HG03280 (cell line): ENCODE data around the gene CD44.

Experiments
- ATAC-seq: cut with Tn5 transposase; IDR thresholded peaks from one replicate; pipeline ENCODE4 v1.9.1; 2021; ENCODE audit warnings: mild to moderate bottlenecking, moderate library complexity; ENCODE audit not compliant: unreplicated experiment

The CD44 gene

DNA sequence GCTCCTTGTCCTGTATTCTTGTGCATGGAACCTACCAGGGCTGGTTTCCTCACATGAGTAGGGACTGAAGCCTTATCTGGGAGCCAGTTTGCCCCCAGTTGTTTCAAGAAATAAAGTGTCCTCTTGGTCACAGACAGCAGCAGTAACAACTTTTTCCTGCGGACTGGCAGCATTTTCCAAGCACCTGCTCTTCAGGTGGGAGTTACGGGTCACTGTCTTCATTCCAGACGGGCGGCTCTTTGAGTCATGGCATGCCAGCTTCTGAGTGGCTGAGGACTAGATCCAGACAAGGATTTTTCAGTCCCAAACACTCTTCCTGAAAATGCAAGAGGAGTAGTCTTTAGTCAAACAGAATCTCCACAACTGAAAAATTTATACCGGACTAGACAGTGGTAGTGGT lies 2.7 kb upstream of the CD44 start:
- ATAC-seq = no peak

DNA sequence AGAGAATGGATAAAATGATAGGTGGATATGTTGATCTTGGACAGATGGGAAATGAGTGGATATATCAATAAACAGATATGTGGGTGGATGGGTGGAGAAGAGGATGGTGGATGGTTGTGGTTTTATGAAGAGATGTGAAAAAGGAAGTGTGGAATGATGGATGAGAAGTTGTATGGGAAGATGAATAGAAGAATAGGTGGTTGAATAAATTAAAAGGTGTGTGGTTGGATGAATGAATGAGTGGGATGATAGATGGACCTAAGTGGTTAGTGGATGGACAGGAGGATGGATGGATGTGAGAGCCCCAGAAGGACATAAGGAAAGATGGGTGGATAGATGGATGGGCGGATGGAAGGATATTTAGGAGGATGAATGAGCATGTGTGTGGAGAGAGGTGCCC lies 913 bp upstream of the CD44 start:
- no peak for ATAC-seq

DNA sequence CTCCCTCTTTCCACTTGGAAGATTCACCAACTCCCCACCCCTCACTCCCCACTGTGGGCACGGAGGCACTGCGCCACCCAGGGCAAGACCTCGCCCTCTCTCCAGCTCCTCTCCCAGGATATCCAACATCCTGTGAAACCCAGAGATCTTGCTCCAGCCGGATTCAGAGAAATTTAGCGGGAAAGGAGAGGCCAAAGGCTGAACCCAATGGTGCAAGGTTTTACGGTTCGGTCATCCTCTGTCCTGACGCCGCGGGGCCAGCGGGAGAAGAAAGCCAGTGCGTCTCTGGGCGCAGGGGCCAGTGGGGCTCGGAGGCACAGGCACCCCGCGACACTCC lies 397 bp upstream of the CD44 start:
- ATAC-seq = no peak

DNA sequence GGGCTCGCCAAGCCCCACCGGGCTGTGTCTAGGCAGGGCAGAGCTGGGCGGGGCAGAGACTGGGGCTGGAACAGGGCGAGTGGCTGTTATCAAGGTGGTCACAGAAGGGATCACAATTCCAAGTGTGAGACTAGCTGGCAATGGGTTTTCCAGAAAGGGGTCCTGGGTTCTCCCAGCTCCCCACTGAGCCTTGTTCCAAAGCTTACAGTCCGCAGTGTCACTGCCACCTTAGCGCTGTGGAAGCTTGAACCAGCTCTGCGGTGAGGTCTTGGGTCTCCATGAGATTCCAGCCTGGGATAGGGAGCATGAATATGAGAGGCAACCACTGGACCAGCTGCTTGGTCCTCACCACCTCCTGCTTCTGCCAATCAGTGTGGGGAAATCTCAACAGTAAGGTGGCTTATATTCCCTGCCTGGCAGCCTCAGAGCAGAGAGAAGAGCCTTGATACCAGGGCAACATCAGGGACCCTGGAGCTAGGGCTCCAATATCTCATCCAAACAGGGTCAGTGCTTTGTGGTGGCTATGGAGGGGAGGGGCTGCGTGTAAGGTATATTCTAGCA lies 831 bp downstream of the CD44 start:
- ATAC-seq = no peak

DNA sequence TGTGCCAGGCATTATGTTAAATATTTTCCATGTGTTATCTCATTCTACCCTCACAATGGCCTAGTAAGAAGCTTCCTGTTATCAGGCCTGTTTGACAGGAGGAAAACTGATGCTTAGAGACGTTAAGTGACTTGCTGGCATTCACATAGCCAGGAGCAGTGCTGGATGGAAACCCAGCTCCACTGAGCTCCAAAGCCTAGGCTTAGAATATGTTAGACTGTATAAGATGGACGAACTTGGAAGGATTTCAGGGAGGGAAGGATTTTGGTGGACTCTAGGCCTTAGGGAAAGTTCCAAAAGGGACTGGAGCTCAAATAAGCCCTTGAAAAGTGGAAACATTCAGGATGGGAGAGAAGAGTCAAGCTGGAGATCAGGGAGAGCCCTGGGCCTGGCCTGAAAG lies 2.1 kb downstream of the CD44 start:
- ATAC-seq = no peak

DNA sequence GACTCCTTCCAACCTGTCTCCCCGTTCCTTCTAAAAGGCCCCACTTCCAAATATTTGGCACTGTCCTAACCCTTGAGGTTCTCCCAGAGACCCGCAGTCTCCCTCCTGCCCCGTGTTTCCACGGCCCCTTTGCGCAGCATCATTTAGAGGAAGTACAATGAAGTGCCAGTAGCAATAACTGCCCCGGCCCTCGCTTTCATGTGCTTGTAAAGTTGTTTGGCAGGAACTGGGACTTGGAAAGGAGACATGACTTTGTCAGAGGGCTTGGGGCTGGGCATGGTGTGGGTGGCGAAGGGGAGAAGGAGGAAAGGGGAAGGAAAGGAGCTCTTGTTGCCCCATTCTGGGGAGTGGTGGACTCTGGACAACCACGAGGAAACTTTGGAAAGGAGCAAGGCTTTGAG lies 2.6 kb downstream of the CD44 start:
- no peak for ATAC-seq

DNA sequence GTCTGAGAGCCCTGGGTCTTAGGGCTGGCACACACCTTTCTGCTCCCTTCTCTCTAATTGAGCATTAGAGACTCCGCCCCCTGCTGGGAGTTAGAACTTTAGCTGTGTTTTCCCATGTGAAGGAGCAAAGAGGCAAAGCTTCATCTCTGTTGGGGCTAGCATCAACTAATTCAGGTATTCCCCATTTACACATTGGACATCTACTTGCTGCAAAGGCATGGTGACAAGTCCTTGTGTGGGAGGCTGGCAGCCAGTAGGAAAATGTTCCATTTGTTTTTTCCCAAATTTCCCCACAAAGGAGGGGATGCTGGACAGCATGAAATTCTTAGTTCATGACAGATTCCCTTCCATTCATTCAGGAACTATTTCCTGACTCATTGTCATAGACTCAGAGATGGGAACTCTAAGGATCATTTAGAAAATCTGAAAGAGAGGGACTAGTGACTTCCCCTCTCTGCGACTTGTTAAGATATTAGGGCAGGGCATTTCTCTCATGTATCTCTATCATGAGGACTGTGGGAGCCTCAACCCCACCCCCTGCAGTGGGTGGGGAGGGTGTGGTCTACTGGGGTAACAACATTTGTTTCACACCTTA lies 3.6 kb downstream of the CD44 start:
- no peak for ATAC-seq

DNA sequence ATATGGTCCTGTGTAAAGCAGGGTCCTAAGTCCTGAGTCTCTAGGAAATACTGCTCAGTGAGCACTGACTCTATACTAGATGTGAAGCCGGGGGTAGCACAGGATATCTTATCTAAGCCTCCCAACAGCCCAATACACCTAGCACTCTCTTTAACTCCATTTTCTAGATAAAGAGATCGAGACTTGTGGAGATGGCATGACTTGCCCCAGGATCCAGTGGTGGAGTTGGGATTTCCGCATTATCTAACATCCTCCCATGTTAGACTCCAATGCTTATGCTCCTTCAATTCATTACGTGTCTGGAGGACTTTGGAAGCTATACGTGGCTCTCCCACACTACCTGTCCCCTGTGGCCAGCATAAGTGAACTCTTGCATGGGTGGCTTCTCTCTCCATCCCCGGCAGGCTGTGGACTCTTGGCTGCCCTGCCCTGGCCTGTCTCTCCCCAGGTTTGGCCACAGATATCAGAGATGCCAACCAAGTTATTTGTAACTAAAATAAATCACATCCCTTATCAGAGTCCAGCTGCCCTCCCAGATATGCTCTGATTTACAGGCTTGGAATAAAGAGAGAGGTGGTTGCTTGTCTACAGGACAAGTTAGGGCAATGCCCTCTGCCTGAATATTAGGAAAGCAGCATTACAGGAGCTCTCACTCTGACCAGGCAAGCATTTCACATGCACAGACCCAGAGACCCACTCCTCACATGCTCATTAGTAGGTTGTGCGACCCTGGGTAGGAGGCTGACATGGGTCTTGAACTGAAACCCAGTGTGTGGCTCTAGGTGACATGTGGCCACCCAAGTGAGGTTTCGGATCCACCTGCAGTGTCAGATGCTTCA lies 4.5 kb downstream of the CD44 start:
- no peak for ATAC-seq

DNA sequence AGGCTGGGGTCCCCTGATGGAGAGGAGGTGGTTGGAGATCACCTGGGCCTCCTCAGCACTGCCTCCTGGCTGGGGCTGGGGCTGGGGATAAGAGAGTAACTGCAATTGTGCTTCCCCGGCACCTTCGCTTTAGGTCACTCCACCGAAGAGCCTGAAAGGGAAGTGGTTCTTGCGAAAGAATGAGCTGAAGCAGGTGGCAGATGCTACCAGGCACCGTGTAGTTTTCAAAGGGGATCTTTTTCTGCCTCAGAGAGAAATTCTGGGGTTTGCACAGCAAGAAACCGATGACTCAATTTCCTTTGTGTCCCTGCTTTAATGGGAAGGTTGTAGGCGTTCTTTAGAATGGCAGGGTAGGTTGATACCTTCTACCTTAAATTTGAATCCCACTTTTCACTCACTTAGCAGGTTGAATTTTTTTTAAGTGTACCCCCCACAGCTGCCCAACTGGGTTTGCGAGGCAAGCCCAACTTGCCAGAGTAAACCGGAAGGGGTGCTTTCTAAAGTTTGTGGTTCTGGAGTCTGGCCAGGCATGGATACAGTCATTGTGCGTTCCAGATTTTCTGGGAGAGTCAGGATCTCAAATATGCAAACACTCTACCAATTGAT lies 5.3 kb downstream of the CD44 start:
- ATAC-seq = peak; percentile 41

DNA sequence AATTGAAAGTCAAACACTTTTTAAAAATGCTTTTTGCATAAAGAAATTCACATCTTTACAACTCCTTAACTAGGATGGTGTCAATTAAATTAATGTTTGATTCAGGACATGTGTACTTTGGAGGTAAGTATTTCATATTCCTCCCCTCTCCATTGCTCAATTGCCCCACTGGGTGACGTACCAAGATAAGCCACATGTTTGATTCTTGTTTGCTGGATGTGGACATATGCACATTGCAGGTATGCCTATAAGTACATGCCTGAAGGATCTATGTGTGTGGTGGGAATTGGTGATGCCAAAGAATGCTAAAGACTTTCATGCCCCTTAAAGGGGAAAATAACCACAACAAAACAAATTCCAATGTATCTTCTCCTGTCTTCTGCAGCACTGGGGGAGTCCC lies 5.8 kb downstream of the CD44 start:
- ATAC-seq = no peak

DNA sequence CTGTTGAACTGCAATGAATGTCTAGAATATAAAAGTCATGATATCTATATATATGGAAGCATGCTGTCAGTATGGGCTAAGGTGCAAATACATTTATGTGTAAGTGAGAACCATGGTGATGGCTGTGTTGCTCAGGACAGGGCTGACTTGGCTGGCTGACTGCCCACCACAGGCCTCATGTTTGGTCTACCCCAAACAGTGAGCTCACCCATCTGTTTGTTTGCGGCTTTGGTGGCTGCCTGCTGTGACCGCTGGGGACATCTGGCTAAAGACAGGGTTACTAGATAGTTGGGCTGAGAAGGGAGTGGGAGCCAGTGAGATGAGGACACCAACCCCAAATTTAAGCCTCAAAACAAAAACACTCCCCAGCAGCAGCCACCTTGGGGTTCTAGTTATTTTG lies 6.3 kb downstream of the CD44 start:
- peak; percentile 55 for ATAC-seq

DNA sequence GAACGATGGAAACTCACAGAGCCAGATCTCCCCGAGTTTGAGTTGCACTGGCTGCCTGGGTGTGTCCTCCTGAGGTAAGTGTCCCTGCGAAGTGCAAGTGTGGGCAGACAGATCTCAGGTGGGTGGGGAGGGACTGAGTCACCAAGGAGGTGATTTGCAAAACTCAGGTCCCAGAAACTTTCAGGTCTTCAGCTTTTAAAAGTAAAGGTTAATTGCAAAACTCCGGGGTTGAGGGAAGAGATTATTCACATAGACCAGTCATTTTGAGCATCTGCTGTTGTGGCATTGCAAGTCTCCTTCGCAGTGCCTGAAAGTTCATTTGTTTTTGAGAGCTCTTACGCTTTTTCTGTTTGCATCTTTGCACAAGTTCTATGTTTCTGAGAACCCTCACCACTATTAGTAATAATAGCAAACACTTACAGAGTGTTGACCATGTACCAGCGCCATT lies 7.1 kb downstream of the CD44 start:
- ATAC-seq = peak; percentile 31

DNA sequence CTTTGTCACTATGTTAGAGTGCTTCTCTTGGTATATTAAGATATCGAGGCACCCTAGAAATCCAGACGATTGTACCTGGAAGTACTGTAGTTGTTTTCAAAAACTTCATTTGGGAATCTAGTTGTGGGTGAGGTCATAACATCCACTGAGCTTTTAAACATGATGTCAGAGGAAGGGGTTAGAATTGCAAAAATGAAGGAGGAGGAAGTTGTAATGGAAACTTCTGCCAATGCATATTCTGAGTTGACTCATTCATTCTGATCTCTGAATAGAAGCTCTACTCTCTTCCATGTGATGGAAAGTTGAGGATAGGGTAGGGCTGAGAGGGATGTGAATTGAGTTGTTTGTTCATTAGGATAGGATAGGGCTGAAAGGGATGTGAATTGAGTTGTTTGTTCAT lies 7.7 kb downstream of the CD44 start:
- ATAC-seq = no peak

DNA sequence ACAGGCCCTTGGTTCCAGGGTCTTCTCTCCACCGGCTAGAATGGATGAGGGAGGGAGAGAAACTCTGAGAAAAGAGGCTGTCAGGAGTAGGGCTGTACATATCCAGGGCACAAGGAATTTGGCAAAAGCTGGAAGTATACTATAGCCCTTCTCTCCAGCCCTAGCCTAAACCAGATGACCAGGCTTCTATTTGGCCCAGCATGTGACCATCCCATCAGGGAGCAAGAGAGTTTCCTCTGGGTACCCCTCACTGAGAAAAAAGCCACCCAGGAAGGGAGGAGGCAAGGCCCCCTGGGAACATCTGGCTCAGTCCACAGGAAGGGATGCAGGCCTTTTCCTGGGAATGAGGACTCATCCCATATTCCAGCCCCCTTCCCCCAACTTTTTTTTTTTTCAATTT lies 8.3 kb downstream of the CD44 start:
- no peak for ATAC-seq

DNA sequence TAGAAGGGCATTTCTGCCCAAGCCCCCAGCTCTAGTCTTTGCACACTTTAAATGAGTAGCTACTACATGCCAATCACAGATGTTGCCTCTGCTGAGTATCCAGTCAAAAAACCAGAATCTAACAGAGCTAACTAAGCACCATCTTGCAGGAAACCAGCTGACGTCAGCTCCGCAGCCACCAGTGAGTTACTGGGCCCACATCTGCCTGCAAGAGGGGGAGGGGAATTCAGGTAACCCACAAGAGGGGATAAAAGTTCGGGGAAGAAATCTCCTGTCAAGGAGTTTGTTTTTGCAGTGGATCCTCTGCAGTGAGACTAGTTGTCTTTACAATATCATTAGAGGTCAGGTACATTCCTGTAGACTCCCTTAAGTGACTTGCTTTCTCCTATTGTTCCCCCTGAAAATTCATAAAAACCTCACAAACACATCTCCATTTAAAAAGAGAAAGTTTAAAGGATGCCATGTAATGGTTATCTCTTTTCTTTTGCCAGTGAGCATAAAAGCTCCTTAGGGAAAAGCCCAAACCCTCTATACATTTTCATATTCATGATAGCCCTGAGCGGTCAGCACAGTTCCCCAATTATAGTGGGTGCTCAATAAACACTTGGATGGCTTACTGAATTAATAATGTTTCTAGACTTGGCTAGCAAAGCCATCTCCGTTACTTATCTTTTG lies 9.3 kb downstream of the CD44 start:
- ATAC-seq = no peak

DNA sequence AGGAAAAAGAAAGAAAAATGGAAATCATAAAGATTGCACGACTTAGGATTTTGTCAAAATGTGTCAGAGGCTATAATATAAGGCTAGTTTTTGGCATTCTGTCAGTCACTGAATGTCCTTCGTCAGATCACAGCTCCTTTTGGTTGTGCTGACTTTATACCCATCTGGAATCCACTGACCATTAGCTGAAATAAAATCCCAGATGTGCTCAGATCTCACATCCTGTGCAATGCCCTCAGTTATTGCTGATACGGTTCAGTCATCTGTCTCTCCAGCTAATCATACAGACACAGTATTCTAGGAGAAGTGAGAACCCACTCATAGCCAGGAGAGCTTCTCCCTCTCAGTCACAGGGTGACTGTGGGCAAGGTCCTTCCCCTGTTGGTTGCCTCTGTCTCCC lies 11.5 kb downstream of the CD44 start:
- ATAC-seq = no peak

DNA sequence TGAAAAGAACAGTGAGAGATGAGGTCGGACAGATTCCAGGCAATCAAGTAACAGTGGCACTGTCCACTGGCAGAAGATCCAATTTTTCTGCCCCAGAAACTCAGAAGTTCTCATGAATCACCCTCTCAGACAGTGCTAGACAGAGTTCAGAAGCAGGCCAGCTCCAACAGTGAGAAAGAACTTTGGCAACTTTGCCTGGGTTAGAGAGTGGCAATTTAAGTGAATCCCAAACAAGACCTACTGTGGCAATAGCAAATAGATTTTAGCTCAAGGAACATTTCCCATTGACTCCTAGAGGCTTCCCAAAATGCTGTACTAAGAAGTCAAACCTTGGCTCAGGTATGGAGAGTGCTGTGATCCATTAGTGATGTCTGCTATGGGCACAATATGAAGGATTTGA lies 12.3 kb downstream of the CD44 start:
- ATAC-seq = no peak

DNA sequence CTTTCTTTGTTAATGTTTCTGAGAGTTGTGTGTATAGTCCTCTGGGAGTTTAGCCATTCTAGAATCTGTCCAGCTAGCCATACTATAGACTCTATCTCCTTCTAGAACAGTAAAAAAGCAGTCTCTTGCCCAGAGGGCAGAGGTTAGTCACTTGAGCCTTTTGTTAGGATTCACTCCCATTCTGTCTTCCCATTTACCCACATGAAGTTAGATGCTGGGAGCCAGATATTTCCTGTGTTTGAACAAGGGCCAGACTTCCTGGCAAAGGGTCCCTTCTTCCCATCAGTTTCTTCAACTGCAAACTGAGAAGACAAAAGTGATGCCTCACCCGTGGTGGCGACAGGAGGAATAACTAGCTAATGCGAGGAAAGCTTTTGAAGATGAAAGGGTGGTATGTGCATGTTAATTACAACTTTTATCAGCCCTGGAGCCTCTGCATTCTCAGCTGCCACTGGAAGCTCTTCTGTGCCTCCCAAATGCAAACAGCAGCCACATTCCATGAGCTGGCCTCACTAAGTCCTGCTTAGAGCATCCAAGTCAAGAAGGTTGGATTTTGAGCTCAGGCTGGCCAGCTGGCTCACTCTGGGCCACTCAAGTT lies 12.8 kb downstream of the CD44 start:
- ATAC-seq = no peak

DNA sequence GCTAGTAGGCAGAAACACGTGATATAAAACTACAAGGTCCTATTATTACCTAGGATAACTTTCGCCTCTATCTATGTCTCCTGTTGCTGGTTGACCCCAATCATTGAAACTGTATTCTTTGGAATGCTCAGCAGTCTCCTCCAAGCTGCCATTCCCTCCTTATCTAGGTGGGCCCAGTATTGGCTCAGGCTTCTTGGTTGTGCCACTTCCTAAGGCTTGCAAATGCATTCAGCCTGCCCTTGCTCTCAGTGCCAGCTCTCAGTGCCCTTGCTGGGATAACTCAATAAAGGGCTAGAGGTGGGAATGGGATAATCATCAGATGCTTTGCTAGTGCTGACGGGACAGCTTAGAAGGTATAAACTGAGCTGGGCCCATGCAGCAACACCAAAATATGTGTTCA lies 13.6 kb downstream of the CD44 start:
- ATAC-seq = no peak

DNA sequence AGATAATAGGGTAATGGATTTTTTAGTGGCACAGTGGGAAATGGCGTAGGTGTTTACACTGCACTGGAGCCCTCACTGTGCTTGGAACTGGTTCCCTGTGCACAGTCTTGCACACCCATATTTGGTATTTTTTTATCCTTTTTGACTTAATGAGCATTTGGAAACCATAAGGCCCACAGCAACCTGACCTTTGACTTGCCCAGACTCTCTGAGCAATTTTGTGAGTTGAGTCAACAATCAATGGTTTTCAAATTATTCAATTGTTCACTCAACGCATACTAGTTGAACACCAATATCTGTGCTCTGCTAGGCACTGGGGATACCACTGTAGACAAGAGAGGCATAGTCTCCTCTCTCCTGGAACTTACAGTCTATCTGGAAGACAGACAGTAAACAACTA lies 14.3 kb downstream of the CD44 start:
- no peak for ATAC-seq

DNA sequence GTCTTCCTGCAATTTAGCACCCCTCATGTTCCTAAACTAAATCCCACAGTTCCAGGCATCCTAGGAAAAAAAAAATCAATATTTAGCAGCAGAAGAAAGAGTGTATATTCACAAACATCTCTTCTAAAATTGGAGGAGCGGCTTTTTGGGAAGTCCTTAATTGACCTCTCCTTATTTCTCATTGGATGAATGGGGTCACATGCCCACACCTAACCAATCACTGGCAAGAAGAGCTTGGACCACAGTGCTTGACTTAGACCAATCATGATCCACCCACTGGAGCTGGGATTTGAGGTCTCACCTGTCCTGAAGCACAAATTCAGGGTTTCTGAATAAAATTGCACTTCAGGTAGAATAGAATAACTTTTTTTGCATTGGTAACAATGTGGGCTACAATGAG lies 16.0 kb downstream of the CD44 start:
- no peak for ATAC-seq
